HepG2 (cell line): ENCODE results near the gene GRM1. TPM values are rescaled to one million over a fixed set of nuclear protein-coding genes. Genes with fewer than 3 reads are reported as not detected.

ENCODE experiments used
- ARID4A ChIP-seq: sonication (generic); formaldehyde crosslinking; IDR thresholded peaks from 2 replicates; pipeline ENCODE4 v1.5.0; 2020; ENCODE audit warnings: mild to moderate bottlenecking, missing genetic modification reagents, borderline replicate concordance
- ATF7 ChIP-seq, 2 experiments: fragments of 450-650 bp in 1 of 2; sonication (generic) in 1 of 2; formaldehyde crosslinking in 1 of 2; IDR thresholded peaks; 2 replicates each; pipeline versions ENCODE4 v1.4.0 to v1.6.1; 2016 to 2020; ENCODE audit warnings: antibody characterized with exemption in 1 of 2, mild to moderate bottlenecking in 1 of 2, missing genetic modification reagents in 1 of 2
- FOXK2 ChIP-seq: fragments of 450-650 bp; IDR thresholded peaks from 2 replicates; pipeline ENCODE4 v1.6.1; 2016
- FOXP1 ChIP-seq, 2 experiments: fragments of 450-650 bp in 1 of 2; IDR thresholded peaks; 2 replicates each; pipeline ENCODE4 v1.6.1; 2017 to 2018; ENCODE audit warnings: antibody characterized with exemption in 1 of 2
- HDAC1 ChIP-seq: sonication (generic); formaldehyde crosslinking; IDR thresholded peaks from 2 replicates; pipeline ENCODE4 v1.5.1; 2020; ENCODE audit warnings: mild to moderate bottlenecking, missing genetic modification reagents
- HINFP ChIP-seq: sonication (generic); formaldehyde crosslinking; IDR thresholded peaks from 2 replicates; pipeline ENCODE4 v1.4.0; 2020; ENCODE audit warnings: low read depth, mild to moderate bottlenecking, missing genetic modification reagents
- HNF1B ChIP-seq: sonication (generic); formaldehyde crosslinking; IDR thresholded peaks from 2 replicates; pipeline ENCODE4 v1.5.1; 2020; ENCODE audit warnings: mild to moderate bottlenecking, moderate library complexity, missing genetic modification reagents
- HNRNPL ChIP-seq: fragments of 200-400 bp; formaldehyde crosslinking; IDR thresholded peaks from 2 replicates; pipeline ENCODE4 v1.6.1; 2017; ENCODE audit warnings: mild to moderate bottlenecking, low read depth, low read length
- MED8 ChIP-seq: sonication (generic); formaldehyde crosslinking; IDR thresholded peaks from 2 replicates; pipeline ENCODE4 v1.8.1; 2023; ENCODE audit warnings: mild to moderate bottlenecking, missing genetic modification reagents; ENCODE audit not compliant: insufficient replicate concordance
- NFE2 ChIP-seq: sonication (generic); formaldehyde crosslinking; IDR thresholded peaks from 2 replicates; pipeline ENCODE4 v1.4.0; 2020; ENCODE audit warnings: missing genetic modification reagents
- POLR2AphosphoS5 ChIP-seq: IDR thresholded peaks from 2 replicates; pipeline ENCODE4 v1.6.1; 2012; ENCODE audit warnings: low read depth, low read length
- SPEN ChIP-seq: sonication (generic); formaldehyde crosslinking; IDR thresholded peaks from 2 replicates; pipeline ENCODE4 v1.5.1; 2020; ENCODE audit warnings: low read depth, mild to moderate bottlenecking, missing genetic modification reagents
- TARDBP ChIP-seq: sonication (generic); formaldehyde crosslinking; IDR thresholded peaks from 2 replicates; pipeline ENCODE4 v1.8.0; 2022; ENCODE audit warnings: mild to moderate bottlenecking, missing genetic modification reagents
- TCF7 ChIP-seq: sonication (generic); IDR thresholded peaks from 2 replicates; pipeline ENCODE4 v1.6.1; 2016; ENCODE audit warnings: antibody characterized with exemption, low read depth
- TFAP4 ChIP-seq: sonication (generic); IDR thresholded peaks from 2 replicates; pipeline ENCODE4 v1.6.1; 2016; ENCODE audit warnings: low read depth, borderline replicate concordance
- TMF1 ChIP-seq: sonication (generic); formaldehyde crosslinking; IDR thresholded peaks from 2 replicates; pipeline ENCODE4 v1.8.1; 2022; ENCODE audit warnings: low read depth, missing genetic modification reagents
- XBP1 ChIP-seq: sonication (generic); formaldehyde crosslinking; IDR thresholded peaks from 2 replicates; pipeline ENCODE4 v1.5.0; 2020; ENCODE audit warnings: missing genetic modification reagents
- ZNF17 ChIP-seq: sonication (generic); formaldehyde crosslinking; IDR thresholded peaks from 2 replicates; pipeline ENCODE4 v1.5.0; 2020; ENCODE audit warnings: mild to moderate bottlenecking, missing genetic modification reagents
- ZNF691 ChIP-seq: sonication (generic); formaldehyde crosslinking; IDR thresholded peaks from 2 replicates; pipeline ENCODE4 v1.4.0; 2020; ENCODE audit warnings: missing genetic modification reagents, low read depth, mild to moderate bottlenecking, borderline replicate concordance
- ZNF713 ChIP-seq: sonication (generic); formaldehyde crosslinking; IDR thresholded peaks from 2 replicates; pipeline ENCODE4 v1.4.0; 2020; ENCODE audit warnings: mild to moderate bottlenecking, missing genetic modification reagents
- ZNF740 ChIP-seq: sonication (generic); formaldehyde crosslinking; IDR thresholded peaks from 2 replicates; pipeline ENCODE4 v1.4.0; 2020; ENCODE audit warnings: missing genetic modification reagents
- polyA plus RNA-seq, 8 experiments: library from polyadenylated mRNA; depleted of rRNA in 3 of 8; stranded (reverse) in 7 of 8; unstranded in 1 of 8; fragments of >200 nt; fragmentation: Illumina TruSeq in 4 of 8; extraction: Trizol in 4 of 8; gene quantifications; 2 replicates each; pipeline versions ENCODE4 v1.2.1 to v1.2.3, GENCODE V29; 2011 to 2016; ENCODE audit warnings: low read depth in 4 of 8, missing spikeins in 1 of 8, mixed read lengths in 1 of 8; ENCODE audit not compliant: insufficient read depth in 1 of 8
- total RNA-seq, 5 experiments: library from RNA; depleted of rRNA; stranded (reverse); fragments of >200 nt; fragmentation: Illumina TruSeq; extraction: Trizol; gene quantifications; 2 replicates each; pipeline ENCODE4 v1.2.3, GENCODE V29; 2016; ENCODE audit warnings: low read depth in 1 of 5

Gene GRM1
- total and polyA plus RNA-seq, 2 of the 13 experiments (the other 11 are each of a cell fraction or from before 2014, with no cell fraction given): 0.09 TPM; not detected in 1

- TF ChIP-seq NFE2 (CRISPR knock-in tag): no peak
- no peak for TF ChIP-seq FOXK2
- no peak for TF ChIP-seq HINFP (CRISPR knock-in tag)
- TF ChIP-seq TCF7: no peak
- TF ChIP-seq ZNF713 (CRISPR knock-in tag): no peak
- TF ChIP-seq ATF7 (IDR thresholded peaks at IDR 0.05): no peak
- no peak for TF ChIP-seq ATF7 (CRISPR knock-in tag; IDR thresholded peaks at IDR 0.05)
- peak; percentile 36; the same call in 1 of the 2 replicates for TF ChIP-seq ZNF740 (CRISPR knock-in tag)
- TF ChIP-seq TARDBP (CRISPR knock-in tag): peak; percentile 23; the same call in 1 of the 2 replicates
- TF ChIP-seq ZNF17: no peak
- TF ChIP-seq FOXP1 (IDR thresholded peaks at IDR 0.05): no peak
- TF ChIP-seq FOXP1 (CRISPR knock-in tag; IDR thresholded peaks at IDR 0.05): peak; percentile 21; the same call in 1 of the 2 replicates
- peak; percentile 60; the same call in 1 of the 2 replicates for TF ChIP-seq ARID4A (CRISPR knock-in tag)
- no peak for TF ChIP-seq HNRNPL
- TF ChIP-seq HNF1B: peak; percentile 33; the same call in 1 of the 2 replicates
- TF ChIP-seq ZNF691 (CRISPR knock-in tag): peak; percentile 51; the same call in 1 of the 2 replicates
- no peak for TF ChIP-seq POLR2AphosphoS5
- TF ChIP-seq MED8 (CRISPR knock-in tag): no peak
- peak; percentile 84 for TF ChIP-seq TMF1 (CRISPR knock-in tag)
- peak; percentile 80 for TF ChIP-seq SPEN (CRISPR knock-in tag)
- no peak for TF ChIP-seq TFAP4
- peak; percentile 96 for TF ChIP-seq XBP1
- TF ChIP-seq HDAC1: no peak
These were observed 538 bp upstream of the GRM1 start (continued) for GRCh38 chr6:146028252-146028795.
